HepG2 (cell line): ENCODE data around the gene ENDOG. TPM values are rescaled to one million over a fixed set of nuclear protein-coding genes. Genes with fewer than 3 reads are reported as not detected.

Source experiments
- ADNP ChIP-seq: sonication (generic); formaldehyde crosslinking; IDR thresholded peaks from 2 replicates; pipeline ENCODE4 v1.4.0; 2020; ENCODE audit warnings: missing genetic modification reagents
- ELF4 ChIP-seq: sonication (generic); formaldehyde crosslinking; IDR thresholded peaks from 2 replicates; pipeline ENCODE4 v1.5.0; 2020; ENCODE audit warnings: missing genetic modification reagents, mild to moderate bottlenecking, moderate library complexity, borderline replicate concordance
- GATAD2A ChIP-seq: IDR thresholded peaks from 2 replicates; pipeline ENCODE4 v1.6.1; 2016
- GFI1 ChIP-seq: sonication (generic); formaldehyde crosslinking; IDR thresholded peaks from 2 replicates; pipeline ENCODE4 v1.5.0; 2020; ENCODE audit warnings: missing genetic modification reagents, mild to moderate bottlenecking, borderline replicate concordance
- GLI4 ChIP-seq: sonication (generic); formaldehyde crosslinking; IDR thresholded peaks from 2 replicates; pipeline ENCODE4 v1.5.1; 2020; ENCODE audit warnings: missing genetic modification reagents, mild to moderate bottlenecking, moderate library complexity, borderline replicate concordance
- JUND ChIP-seq: sonication (generic); formaldehyde crosslinking; IDR thresholded peaks from 2 replicates; pipeline ENCODE4 v1.8.0; 2022; ENCODE audit warnings: mild to moderate bottlenecking, missing genetic modification reagents
- KAT7 ChIP-seq: IDR thresholded peaks from 2 replicates; pipeline ENCODE4 v1.6.1; 2018; ENCODE audit warnings: borderline replicate concordance, missing compliant biosample characterization
- NFKB2 ChIP-seq: sonication (generic); formaldehyde crosslinking; IDR thresholded peaks from 2 replicates; pipeline ENCODE4 v1.4.0; 2020; ENCODE audit warnings: missing genetic modification reagents, borderline replicate concordance
- PHF8 ChIP-seq: sonication (generic); formaldehyde crosslinking; IDR thresholded peaks from 2 replicates; pipeline ENCODE4 v1.5.0; 2020; ENCODE audit warnings: missing genetic modification reagents
- RXRA ChIP-seq: sonication (generic); formaldehyde crosslinking; IDR thresholded peaks from 2 replicates; pipeline ENCODE4 v1.5.1; 2020; ENCODE audit warnings: missing genetic modification reagents
- RXRB ChIP-seq: IDR thresholded peaks from 2 replicates; pipeline ENCODE4 v1.6.1; 2016; ENCODE audit warnings: borderline replicate concordance, missing genetic modification reagents, missing compliant biosample characterization
- SOX6 ChIP-seq, 2 experiments: fragments of 450-650 bp in 1 of 2; sonication (generic) in 1 of 2; formaldehyde crosslinking in 1 of 2; IDR thresholded peaks; 2 replicates each; pipeline versions ENCODE4 v1.4.0 to v1.6.1; 2017 to 2020; ENCODE audit warnings: antibody characterized with exemption in 1 of 2, mild to moderate bottlenecking in 1 of 2, missing genetic modification reagents in 1 of 2
- SRSF9 ChIP-seq: fragments of 200-400 bp; formaldehyde crosslinking; IDR thresholded peaks from 2 replicates; pipeline ENCODE4 v1.6.1; 2018; ENCODE audit warnings: borderline replicate concordance, mild to moderate bottlenecking, low read depth, low read length; ENCODE audit not compliant: insufficient read depth, poor library complexity, severe bottlenecking
- TAF1 ChIP-seq: sonication (generic); formaldehyde crosslinking; IDR thresholded peaks from 2 replicates; pipeline ENCODE4 v1.4.0; 2020; ENCODE audit warnings: missing genetic modification reagents
- UBTF ChIP-seq: sonication (generic); formaldehyde crosslinking; IDR thresholded peaks from 2 replicates; pipeline ENCODE4 v1.4.0; 2020; ENCODE audit warnings: mild to moderate bottlenecking, missing genetic modification reagents
- ZBTB26 ChIP-seq: IDR thresholded peaks from 2 replicates; pipeline ENCODE4 v1.6.1; 2016; ENCODE audit warnings: missing compliant biosample characterization, missing genetic modification reagents, borderline replicate concordance
- ZMYM2 ChIP-seq: sonication (generic); formaldehyde crosslinking; IDR thresholded peaks from 2 replicates; pipeline ENCODE4 v1.8.0; 2022; ENCODE audit warnings: mild to moderate bottlenecking, missing genetic modification reagents
- ZNF362 ChIP-seq: sonication (generic); formaldehyde crosslinking; IDR thresholded peaks from 2 replicates; pipeline ENCODE4 v1.4.0; 2020; ENCODE audit warnings: missing genetic modification reagents, mild to moderate bottlenecking, borderline replicate concordance
- ZNF382 ChIP-seq: sonication (generic); formaldehyde crosslinking; IDR thresholded peaks from 2 replicates; pipeline ENCODE4 v1.5.0; 2020; ENCODE audit warnings: missing genetic modification reagents, mild to moderate bottlenecking, borderline replicate concordance
- ZNF530 ChIP-seq: sonication (generic); formaldehyde crosslinking; IDR thresholded peaks from 2 replicates; pipeline ENCODE4 v1.5.0; 2020; ENCODE audit warnings: low read depth, mild to moderate bottlenecking, missing genetic modification reagents
- ZNF564 ChIP-seq: sonication (generic); formaldehyde crosslinking; IDR thresholded peaks from 2 replicates; pipeline ENCODE4 v1.8.1; 2023; ENCODE audit warnings: mild to moderate bottlenecking, missing genetic modification reagents
- ZNF670 ChIP-seq: sonication (generic); formaldehyde crosslinking; IDR thresholded peaks from 2 replicates; pipeline ENCODE4 v1.8.0; 2022; ENCODE audit warnings: mild to moderate bottlenecking, missing genetic modification reagents, borderline replicate concordance
- ZNF713 ChIP-seq: sonication (generic); formaldehyde crosslinking; IDR thresholded peaks from 2 replicates; pipeline ENCODE4 v1.4.0; 2020; ENCODE audit warnings: mild to moderate bottlenecking, missing genetic modification reagents
- ZNF766 ChIP-seq: sonication (generic); formaldehyde crosslinking; IDR thresholded peaks from 2 replicates; pipeline ENCODE4 v1.5.0; 2020; ENCODE audit warnings: missing genetic modification reagents, borderline replicate concordance
- ZNF841 ChIP-seq: sonication (generic); formaldehyde crosslinking; IDR thresholded peaks from 2 replicates; pipeline ENCODE4 v1.8.1; 2023; ENCODE audit warnings: missing genetic modification reagents, borderline replicate concordance
- polyA plus RNA-seq, 8 experiments: library from polyadenylated mRNA; depleted of rRNA in 3 of 8; stranded (reverse) in 7 of 8; unstranded in 1 of 8; fragments of >200 nt; fragmentation: Illumina TruSeq in 4 of 8; extraction: Trizol in 4 of 8; gene quantifications; 2 replicates each; pipeline versions ENCODE4 v1.2.1 to v1.2.3, GENCODE V29; 2011 to 2016; ENCODE audit warnings: low read depth in 4 of 8, missing spikeins in 1 of 8, mixed read lengths in 1 of 8; ENCODE audit not compliant: insufficient read depth in 1 of 8
- total RNA-seq, 5 experiments: library from RNA; depleted of rRNA; stranded (reverse); fragments of >200 nt; fragmentation: Illumina TruSeq; extraction: Trizol; gene quantifications; 2 replicates each; pipeline ENCODE4 v1.2.3, GENCODE V29; 2016; ENCODE audit warnings: low read depth in 1 of 5

ENDOG gene
- total and polyA plus RNA-seq, 2 of the 13 experiments (the other 11 are each of a cell fraction or from before 2014, with no cell fraction given): 26.3 to 28.8 TPM

- TF ChIP-seq ZBTB26 (CRISPR knock-in tag) (peak; percentile 89), TAF1 (peak; percentile 66), JUND (peak; percentile 26; the same call in 1 of the 2 replicates), RXRA (CRISPR knock-in tag) (peak; percentile 61; the same call in 1 of the 2 replicates), ELF4 (CRISPR knock-in tag) (peak; percentile 83), RXRB (CRISPR knock-in tag) (peak; percentile 66), ZNF362 (CRISPR knock-in tag) (0 out of 2 replicates have a peak, but pooled peaks have one; percentile 68), ADNP (CRISPR knock-in tag) (no peak), PHF8 (CRISPR knock-in tag) (peak; percentile 71), ZNF382 (CRISPR knock-in tag) (no peak), GLI4 (CRISPR knock-in tag) (peak; percentile 88), ZMYM2 (CRISPR knock-in tag) (no peak), ZNF530 (CRISPR knock-in tag) (no peak), ZNF713 (CRISPR knock-in tag) (0 out of 2 replicates have a peak, but pooled peaks have one; percentile 72), UBTF (CRISPR knock-in tag) (peak; percentile 90), ZNF766 (CRISPR knock-in tag) (peak; percentile 94; the same call in 1 of the 2 replicates), NFKB2 (CRISPR knock-in tag) (peak; percentile 99), ZNF670 (CRISPR knock-in tag) (peak; percentile 98), KAT7 (peak; percentile 94; the same call in 1 of the 2 replicates), ZNF564 (peak; percentile 94), GFI1 (CRISPR knock-in tag) (peak; percentile 76; the same call in 1 of the 2 replicates), SOX6 (IDR thresholded peaks at IDR 0.05) (no peak), SOX6 (CRISPR knock-in tag; IDR thresholded peaks at IDR 0.05) (peak; percentile 72), SRSF9 (no peak), ZNF841 (CRISPR knock-in tag) (peak; percentile 90), GATAD2A (peak; percentile 50; the same call in 1 of the 2 replicates)
Measured at GRCh38 chr9:128786681-128787601, 31.4 kb upstream of the ENDOG start, which contains the start of gene TBC1D13 (continued).
